ENCODE measurements around the gene SASH1.

GRCh38 chr6:148332088-148332487 is 10.6 kb upstream of the SASH1 start:
- TF ChIP-seq EP300 (IDR thresholded peaks at IDR 0.05) (no peak), CTCF (IDR thresholded peaks at IDR 0.05) (no peak), POLR2A (IDR thresholded peaks at IDR 0.05) (no peak)

All from sigmoid colon (tissue), 4 donors.